Fibroblast of lung (primary cell): ENCODE data around the gene PFDN1. TPM values are rescaled to one million over a fixed set of nuclear protein-coding genes. Genes with fewer than 3 reads are reported as not detected.

Experiments
- DNase-seq, 2 donors: peaks; one replicate each; pipeline versions ENCODE4 v3.0.0 to v3.0.0-alpha.2; 2010; ENCODE audit warnings: low read depth in 2 of 2
- H2AFZ ChIP-seq: 2 replicates; pipeline ENCODE4 v1.5.1; 2012; ENCODE audit warnings: low read length, control low read depth, inconsistent platforms
- H3K27ac ChIP-seq: 2 replicates; pipeline ENCODE4 v1.5.1; 2011; ENCODE audit warnings: low read length, control low read depth; ENCODE audit not compliant: insufficient read depth
- H3K27me3 ChIP-seq: 2 replicates; pipeline ENCODE4 v1.5.1; 2011; ENCODE audit warnings: mild to moderate bottlenecking, low read length; ENCODE audit not compliant: control insufficient read depth, insufficient read depth
- H3K36me3 ChIP-seq: 2 replicates; pipeline ENCODE4 v1.5.1; 2011; ENCODE audit warnings: low read length; ENCODE audit not compliant: control insufficient read depth, insufficient read depth
- H3K4me1 ChIP-seq: 2 replicates; pipeline ENCODE4 v1.5.1; 2011; ENCODE audit warnings: low read length; ENCODE audit not compliant: control insufficient read depth, insufficient read depth; ENCODE audit errors: extremely low read depth
- H3K4me2 ChIP-seq: 2 replicates; pipeline ENCODE4 v1.5.1; 2011; ENCODE audit warnings: low read length, control low read depth; ENCODE audit not compliant: insufficient read depth; ENCODE audit errors: extremely low read depth
- H3K4me3 ChIP-seq, 4 experiments: fragments of 200-600 bp in 1 of 4; sonication (generic) in 1 of 4; replicated peaks in 1 of 4; 2 replicates each; pipeline ENCODE4 v1.5.1; 2011 to 2016; ENCODE audit warnings: low read length in 4 of 4, low read depth in 3 of 4, mild to moderate bottlenecking in 3 of 4, control low read depth in 2 of 4, inconsistent platforms in 1 of 4, mixed read lengths in 1 of 4; ENCODE audit not compliant: insufficient read depth in 1 of 4; ENCODE audit errors: control extremely low read depth in 1 of 4
- H3K79me2 ChIP-seq: 2 replicates; pipeline ENCODE4 v1.5.1; 2012; ENCODE audit warnings: mild to moderate bottlenecking, low read length, inconsistent platforms; ENCODE audit not compliant: control insufficient read depth, insufficient read depth
- H3K9ac ChIP-seq: 2 replicates; pipeline ENCODE4 v1.5.1; 2011; ENCODE audit warnings: mild to moderate bottlenecking, low read length, control low read depth; ENCODE audit not compliant: insufficient read depth
- H3K9me3 ChIP-seq: 2 replicates; pipeline ENCODE4 v1.5.1; 2012; ENCODE audit warnings: low read depth, low read length; ENCODE audit not compliant: control insufficient read depth, insufficient read depth
- H4K20me1 ChIP-seq: 2 replicates; pipeline ENCODE4 v1.5.1; 2011; ENCODE audit warnings: low read length; ENCODE audit not compliant: control insufficient read depth, insufficient read depth; ENCODE audit errors: extremely low read depth
- CTCF ChIP-seq, 2 donors: IDR thresholded peaks in 1 of 2; conservative IDR thresholded peaks in 1 of 2; 1 replicate in 1 of 2; 2 replicates in 1 of 2; pipeline ENCODE4 v1.5.1; 2011 to 2012; ENCODE audit warnings: low read length in 2 of 2, control low read depth in 1 of 2, inconsistent platforms in 1 of 2, low read depth in 1 of 2, mild to moderate bottlenecking in 1 of 2
- EZH2 ChIP-seq: IDR thresholded peaks from 2 replicates; pipeline ENCODE4 v1.5.1; 2012; ENCODE audit warnings: low read length, control low read depth, mild to moderate bottlenecking; ENCODE audit errors: missing control alignments
- polyA plus RNA-seq, 2 donors: library from polyadenylated mRNA; depleted of rRNA in 1 of 2; stranded (reverse) in 1 of 2; unstranded in 1 of 2; fragments of >200 nt; gene quantifications; 2 replicates each; pipeline ENCODE4 v1.2.1, GENCODE V29; 2011 to 2012; ENCODE audit warnings: missing spikeins in 1 of 2
- total RNA-seq: library from RNA; depleted of rRNA; stranded (reverse); fragments of >200 nt; gene quantifications from 2 replicates; pipeline ENCODE4 v1.2.1, GENCODE V29; 2014

PFDN1 gene
- total and polyA plus RNA-seq, 2 donors (not counting 1 experiment from before 2014, with no cell fraction given) = 35.5 to 140 TPM

- Histone ChIP-seq H3K4me2 (no peak overlapping the region), H3K9ac (no peak overlapping the region), H3K4me1 (peaks cover 10% of the 10 kb centered on the region), H3K79me2 (peaks cover 57% of the 10 kb centered on the region), H3K27me3 (no peaks in the 10 kb centered on the region), H3K4me3 (no peak overlapping the region), H3K36me3 (no peaks in the 10 kb centered on the region), H3K9me3 (no peaks in the 10 kb centered on the region), H4K20me1 (no peaks in the 10 kb centered on the region), H2AFZ (no peak overlapping the region), H3K27ac (no peak overlapping the region)
- TF ChIP-seq EZH2 (no peak), CTCF (conservative IDR thresholded peaks at IDR 0.05 in 1 of 2, IDR thresholded peaks at IDR 0.05 in 1 of 2; ENCODE audit: low read depth in 1 of 2, low read length in 2 of 2) (no peak)
- DNase-seq = peak; percentile 34 to 71
Measured at GRCh38 chr5:140293091-140293848, 9.6 kb downstream of the PFDN1 start.

- Histone ChIP-seq H3K79me2 (peaks cover 57% of the 10 kb centered on the region), H2AFZ (no peak overlapping the region), H3K27me3 (no peaks in the 10 kb centered on the region), H4K20me1 (no peaks in the 10 kb centered on the region), H3K27ac (no peak overlapping the region), H3K4me2 (no peak overlapping the region), H3K9ac (no peak overlapping the region), H3K9me3 (no peaks in the 10 kb centered on the region), H3K4me3 (no peak overlapping the region), H3K36me3 (no peaks in the 10 kb centered on the region), H3K4me1 (peaks cover 10% of the 10 kb centered on the region)
- TF ChIP-seq CTCF (conservative IDR thresholded peaks at IDR 0.05 in 1 of 2, IDR thresholded peaks at IDR 0.05 in 1 of 2; ENCODE audit: low read depth in 1 of 2, low read length in 2 of 2) (no peak), EZH2 (no peak)
- DNase-seq = peak; percentile 46 to 57
Measured at GRCh38 chr5:140292212-140293036, 10.5 kb downstream of the PFDN1 start.

GRCh38 chr5:140287801-140288521 lies 14.9 kb downstream of the PFDN1 start:
- H3K9me3 ChIP-seq = no peaks in the 10 kb centered on the region
- no peak overlapping the region for H3K4me2 ChIP-seq
- H3K4me3 ChIP-seq = no peak overlapping the region
- no peak overlapping the region for H2AFZ ChIP-seq
- no peaks in the 10 kb centered on the region for H4K20me1 ChIP-seq
- H3K4me1 ChIP-seq = peaks cover 3% of the 10 kb centered on the region
- peak in 1 of 2 donors; percentile 33 for DNase-seq
- H3K9ac ChIP-seq = no peak overlapping the region
- H3K79me2 ChIP-seq = peaks cover 49% of the 10 kb centered on the region
- H3K36me3 ChIP-seq = no peaks in the 10 kb centered on the region
- TF ChIP-seq EZH2 = no peak
- no peak for TF ChIP-seq CTCF (conservative IDR thresholded peaks at IDR 0.05 in 1 of 2, IDR thresholded peaks at IDR 0.05 in 1 of 2; ENCODE audit: low read depth in 1 of 2, low read length in 2 of 2)
- no peak overlapping the region for H3K27ac ChIP-seq
- H3K27me3 ChIP-seq = no peaks in the 10 kb centered on the region
